Skeletal muscle tissue (tissue), 4 donors: ENCODE results near the gene TNPO1. TPM values are rescaled to one million over a fixed set of nuclear protein-coding genes. Genes with fewer than 3 reads are reported as not detected.
A peak's percentile ranks its signal among the peaks of the same experiment; 100 is the strongest.

Source experiments
- H3K27ac ChIP-seq: one replicate; pipeline ENCODE4 v1.7.0; 2013; ENCODE audit warnings: mild to moderate bottlenecking, low read depth, low read length, inconsistent platforms
- H3K27me3 ChIP-seq, 3 donors: one replicate each; pipeline ENCODE4 v1.7.0; 2013; ENCODE audit warnings: low read length in 3 of 3; ENCODE audit not compliant: control insufficient read depth in 3 of 3, insufficient read depth in 3 of 3
- H3K36me3 ChIP-seq, 3 donors: one replicate each; pipeline ENCODE4 v1.7.0; 2013; ENCODE audit warnings: low read length in 3 of 3; ENCODE audit not compliant: control insufficient read depth in 3 of 3, insufficient read depth in 3 of 3
- H3K4me1 ChIP-seq, 3 donors: one replicate each; pipeline ENCODE4 v1.7.0; 2013; ENCODE audit warnings: low read length in 3 of 3, mild to moderate bottlenecking in 3 of 3; ENCODE audit not compliant: control insufficient read depth in 3 of 3, insufficient read depth in 3 of 3
- H3K4me3 ChIP-seq, 3 donors: one replicate each; pipeline ENCODE4 v1.7.0; 2013; ENCODE audit warnings: low read length in 3 of 3
- H3K9ac ChIP-seq, 3 donors: one replicate each; pipeline ENCODE4 v1.7.0; 2013; ENCODE audit warnings: low read length in 3 of 3, mild to moderate bottlenecking in 3 of 3, moderate library complexity in 2 of 3, low read depth in 1 of 3
- H3K9me3 ChIP-seq, 3 donors: one replicate each; pipeline ENCODE4 v1.7.0; 2013; ENCODE audit warnings: low read length in 3 of 3; ENCODE audit not compliant: control insufficient read depth in 3 of 3
- total RNA-seq: library from RNA; depleted of rRNA; stranded (reverse); fragments of >200 nt; gene quantifications from one replicate; pipeline ENCODE4 v1.2.3, GENCODE V29; 2014
- donor health status: Osteomylitis.

The TNPO1 gene
- total RNA-seq, 1 donor from 2014 or later = 111 TPM

GRCh38 chr5:72871366-72872024 is 55.0 kb downstream of the TNPO1 start:
- Histone ChIP-seq H3K27ac (peak overlapping the region; percentile 21), H3K4me1 (peaks cover 5 to 8% (median 5%) of the 10 kb centered on the region in 3 donors), H3K36me3 (peaks cover 11 to 41% (median 37%) of the 10 kb centered on the region in 3 donors), H3K9me3 (no peaks in the 10 kb centered on the region), H3K9ac (no peak overlapping the region), H3K4me3 (no peak overlapping the region), H3K27me3 (no peaks in the 10 kb centered on the region)

- H3K27ac ChIP-seq = no peak overlapping the region
- H3K27me3 ChIP-seq = no peaks in the 10 kb centered on the region
- H3K36me3 ChIP-seq = peaks cover 21 to 58% (median 44%) of the 10 kb centered on the region in 3 donors
- H3K9ac ChIP-seq = no peak overlapping the region
- H3K4me3 ChIP-seq = no peak overlapping the region
- H3K9me3 ChIP-seq = no peaks in the 10 kb centered on the region
- no peaks in the 10 kb centered on the region for H3K4me1 ChIP-seq
These were observed 62.4 kb downstream of the TNPO1 start for GRCh38 chr5:72878854-72879253.

DNA sequence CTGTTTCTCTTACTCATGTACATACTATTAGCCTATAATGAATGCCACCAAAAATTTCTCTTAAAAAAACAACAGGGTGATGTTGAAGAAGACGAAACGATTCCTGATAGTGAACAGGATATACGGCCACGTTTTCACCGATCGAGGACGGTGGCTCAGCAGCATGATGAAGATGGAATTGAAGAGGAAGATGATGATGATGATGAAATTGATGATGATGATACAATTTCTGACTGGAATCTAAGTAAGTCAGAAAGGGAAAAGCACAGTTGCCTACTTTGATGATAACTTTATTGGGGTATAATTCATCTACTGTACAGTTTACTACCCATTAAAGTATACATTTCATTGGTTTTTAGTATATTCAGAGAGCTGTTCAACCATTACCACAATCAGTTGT is 66.5 kb downstream of the TNPO1 start:
- H3K27ac ChIP-seq = no peak overlapping the region
- no peak overlapping the region for H3K9ac ChIP-seq
- H3K4me1 ChIP-seq = no peaks in the 10 kb centered on the region
- peaks cover 29 to 64% (median 54%) of the 10 kb centered on the region in 3 donors for H3K36me3 ChIP-seq
- no peak overlapping the region for H3K4me3 ChIP-seq
- H3K9me3 ChIP-seq = no peaks in the 10 kb centered on the region
- no peaks in the 10 kb centered on the region for H3K27me3 ChIP-seq

DNA sequence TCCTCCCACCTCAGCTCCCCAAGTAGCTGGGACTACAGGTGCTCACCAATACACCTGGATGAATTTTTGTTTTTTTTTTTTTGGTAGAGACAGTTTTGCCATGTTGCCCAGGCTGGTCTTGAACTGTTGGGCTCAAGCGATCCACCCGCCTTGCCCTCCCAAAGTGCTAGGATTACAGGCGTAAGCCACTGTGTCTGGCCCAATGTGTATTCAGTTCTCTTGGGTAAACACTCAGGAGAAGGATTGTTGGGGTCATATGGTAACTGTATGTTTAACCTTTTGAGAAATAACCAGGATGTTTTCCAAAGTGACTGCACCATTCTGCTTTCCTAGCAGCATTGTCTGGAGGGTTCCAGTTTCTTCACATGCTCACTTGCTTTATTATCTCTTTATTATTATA is 67.4 kb downstream of the TNPO1 start:
- Histone ChIP-seq H3K9ac (no peak overlapping the region), H3K36me3 (peaks cover 33 to 65% (median 58%) of the 10 kb centered on the region in 3 donors), H3K9me3 (no peaks in the 10 kb centered on the region), H3K4me3 (no peak overlapping the region), H3K4me1 (no peaks in the 10 kb centered on the region), H3K27me3 (no peaks in the 10 kb centered on the region), H3K27ac (no peak overlapping the region)

- Histone ChIP-seq H3K9me3 (no peaks in the 10 kb centered on the region), H3K27ac (no peak overlapping the region), H3K4me1 (no peaks in the 10 kb centered on the region), H3K4me3 (no peak overlapping the region), H3K9ac (no peak overlapping the region), H3K27me3 (no peaks in the 10 kb centered on the region), H3K36me3 (peaks cover 36 to 61% (median 53%) of the 10 kb centered on the region in 3 donors)
These were observed 68.4 kb downstream of the TNPO1 start for GRCh38 chr5:72884892-72885291.

DNA sequence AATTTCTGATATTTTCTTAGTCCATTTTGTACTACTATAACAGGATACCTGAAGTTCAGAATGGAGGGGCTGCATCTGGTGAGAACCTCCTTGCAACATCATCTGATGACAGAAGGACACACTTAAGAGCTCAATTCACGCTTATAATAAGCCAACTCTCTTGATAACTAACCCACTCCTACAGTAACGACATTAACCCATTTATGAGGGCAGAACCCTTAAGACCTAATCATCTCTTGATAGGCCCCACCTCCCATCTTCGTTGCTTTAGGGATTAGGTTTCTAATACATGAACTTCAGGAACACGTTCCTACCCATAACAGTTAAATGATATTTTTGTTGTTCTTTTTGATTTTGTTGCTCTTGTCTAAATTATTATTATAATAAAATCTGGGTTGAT is 69.4 kb downstream of the TNPO1 start:
- no peaks in the 10 kb centered on the region for H3K27me3 ChIP-seq
- H3K4me3 ChIP-seq = no peak overlapping the region
- no peak overlapping the region for H3K27ac ChIP-seq
- H3K4me1 ChIP-seq = no peaks in the 10 kb centered on the region
- H3K36me3 ChIP-seq = peaks cover 39 to 68% (median 61%) of the 10 kb centered on the region in 3 donors
- H3K9me3 ChIP-seq = no peaks in the 10 kb centered on the region
- H3K9ac ChIP-seq = no peak overlapping the region

DNA sequence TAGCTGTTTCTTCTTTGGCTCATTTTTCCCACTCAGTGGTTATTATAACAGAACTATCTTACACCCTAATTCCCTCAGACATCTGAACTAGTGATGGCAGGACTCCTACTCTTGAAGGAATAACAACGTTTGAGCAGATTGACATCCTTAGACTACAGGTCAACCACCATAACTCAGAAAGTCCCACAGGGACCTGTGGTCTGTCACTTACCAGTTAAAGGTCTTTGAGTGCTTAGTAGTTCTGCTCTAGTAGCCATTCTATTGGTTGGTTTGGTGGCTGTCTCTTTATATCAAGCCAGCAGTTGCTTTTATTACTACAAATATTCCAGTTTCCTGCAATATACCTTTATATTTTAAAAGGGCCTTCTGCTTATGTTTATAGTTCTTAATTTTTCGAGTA is 72.1 kb downstream of the TNPO1 start:
- Histone ChIP-seq H3K9me3 (no peaks in the 10 kb centered on the region), H3K4me3 (no peak overlapping the region), H3K9ac (no peak overlapping the region), H3K27me3 (no peaks in the 10 kb centered on the region), H3K27ac (no peak overlapping the region), H3K4me1 (no peaks in the 10 kb centered on the region), H3K36me3 (peaks cover 35 to 70% (median 59%) of the 10 kb centered on the region in 3 donors)

- no peaks in the 10 kb centered on the region for H3K4me1 ChIP-seq
- H3K27ac ChIP-seq = no peak overlapping the region
These were observed 72.9 kb downstream of the TNPO1 start for GRCh38 chr5:72889324-72889723.

DNA sequence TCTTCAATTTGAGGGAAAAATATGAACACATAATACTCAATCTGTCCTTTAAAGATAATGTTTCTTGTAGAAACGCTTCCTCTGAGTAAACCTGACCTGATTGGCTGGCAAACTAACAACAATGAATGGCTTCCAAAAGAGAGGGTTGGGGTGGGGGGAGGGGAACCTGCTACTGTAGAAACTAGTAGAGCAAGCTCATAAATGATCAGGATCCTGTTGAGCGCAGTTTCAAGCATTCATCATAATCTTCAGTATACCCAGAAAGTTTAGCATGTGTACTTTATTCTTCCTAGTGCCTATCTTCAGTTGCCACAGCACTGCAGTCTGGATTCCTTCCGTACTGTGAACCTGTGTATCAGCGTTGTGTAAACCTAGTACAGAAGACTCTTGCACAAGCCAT is 76.4 kb downstream of the TNPO1 start:
- Histone ChIP-seq H3K4me3 (no peak overlapping the region), H3K36me3 (peaks cover 24 to 63% (median 60%) of the 10 kb centered on the region in 3 donors), H3K9me3 (no peaks in the 10 kb centered on the region), H3K27ac (no peak overlapping the region), H3K9ac (no peak overlapping the region), H3K4me1 (no peaks in the 10 kb centered on the region), H3K27me3 (no peaks in the 10 kb centered on the region)

More at GRCh38 chr5:72889324-72889723, 72.9 kb downstream of the TNPO1 start:
- no peak overlapping the region for H3K9ac ChIP-seq
- no peaks in the 10 kb centered on the region for H3K9me3 ChIP-seq
- H3K27me3 ChIP-seq = no peaks in the 10 kb centered on the region
- H3K36me3 ChIP-seq = peaks cover 38 to 69% (median 63%) of the 10 kb centered on the region in 3 donors
- H3K4me3 ChIP-seq = no peak overlapping the region

GRCh38 chr5:72895758-72896157 is 79.3 kb downstream of the TNPO1 start:
- Histone ChIP-seq H3K27me3 (no peaks in the 10 kb centered on the region), H3K9ac (no peak overlapping the region), H3K4me3 (no peak overlapping the region), H3K9me3 (no peaks in the 10 kb centered on the region), H3K36me3 (peaks cover 13 to 65% (median 53%) of the 10 kb centered on the region in 3 donors), H3K4me1 (no peaks in the 10 kb centered on the region), H3K27ac (no peak overlapping the region)
